ENCODE data around the gene PVALEF.

Gene PVALEF

DNA sequence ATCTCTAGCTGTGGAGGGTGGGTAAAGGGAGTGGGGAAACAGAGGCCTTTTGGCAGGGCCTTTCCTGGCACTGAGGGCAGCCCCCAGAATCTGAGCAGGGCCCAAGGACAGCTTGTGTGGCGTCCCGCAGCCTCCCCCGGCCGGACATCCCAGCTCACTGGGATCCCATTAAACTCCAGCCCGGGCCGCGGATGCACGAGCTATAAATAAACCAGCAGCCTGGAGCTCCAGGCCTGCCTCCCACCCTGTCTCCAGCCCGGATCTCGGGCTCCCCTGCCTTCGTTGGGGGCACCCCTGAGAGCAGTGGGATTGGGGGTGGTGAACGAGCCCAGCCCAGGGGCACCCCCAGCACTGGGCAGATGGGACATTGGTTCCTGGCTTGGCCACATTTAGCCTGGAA lies 14.6 kb downstream of the PVALEF start:
- in situ Hi-C loops (cut with HindIII; ENCODE audit: low sequenced_read_pairs): no loop called here

GRCh38 chr17:81180836-81181810 lies 15.8 kb downstream of the PVALEF start:
- in situ Hi-C loops (cut with HindIII; ENCODE audit: low sequenced_read_pairs): no loop called here

GRCh38 chr17:81181811-81182185 lies 16.5 kb downstream of the PVALEF start:
- in situ Hi-C loops (cut with HindIII; ENCODE audit: low sequenced_read_pairs): no loop called here

- in situ Hi-C loops (cut with HindIII; ENCODE audit: low sequenced_read_pairs): no loop called here
These were observed 17.3 kb downstream of the PVALEF start for GRCh38 chr17:81182596-81182995.

DNA sequence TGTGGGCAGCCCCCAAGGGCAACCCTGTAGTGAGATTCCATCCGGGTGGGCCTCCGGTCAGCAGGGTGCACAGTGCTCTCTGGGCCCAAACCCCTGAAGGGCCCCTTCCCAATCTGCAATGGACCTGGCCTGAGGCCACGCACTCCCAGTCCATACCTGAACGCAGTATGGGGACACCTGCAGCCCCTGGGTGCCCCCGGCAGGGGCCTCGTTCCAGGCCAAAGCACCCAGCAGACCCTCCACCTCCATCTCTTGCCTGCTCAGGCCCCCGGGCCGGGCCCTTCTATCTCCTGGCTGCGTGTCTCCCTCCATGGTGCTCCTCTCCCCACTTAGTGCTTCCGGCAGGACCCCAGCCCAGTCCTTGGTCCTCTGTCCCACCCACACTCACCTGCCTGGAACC lies 18.0 kb downstream of the PVALEF start:
- in situ Hi-C loops (cut with HindIII; ENCODE audit: low sequenced_read_pairs): no loop called here

GRCh38 chr17:81183807-81184206 lies 18.5 kb downstream of the PVALEF start:
- in situ Hi-C loops (cut with HindIII; ENCODE audit: low sequenced_read_pairs): no loop called here

GRCh38 chr17:81184555-81184954 lies 19.2 kb downstream of the PVALEF start:
- in situ Hi-C loops (cut with HindIII; ENCODE audit: low sequenced_read_pairs): no loop called here

- in situ Hi-C loops (cut with HindIII; ENCODE audit: low sequenced_read_pairs): loop anchor here (5.0 kb wide), 1 partner anchor 44 kb away; no protein-coding TSS in a partner anchor
These were observed 20.9 kb downstream of the PVALEF start for GRCh38 chr17:81186203-81186602.

- in situ Hi-C loops (cut with HindIII; ENCODE audit: low sequenced_read_pairs): loop anchor here (5.0 kb wide), 1 partner anchor 45 kb away; no protein-coding TSS in a partner anchor
These were observed 21.8 kb downstream of the PVALEF start for GRCh38 chr17:81187120-81187519.

DNA sequence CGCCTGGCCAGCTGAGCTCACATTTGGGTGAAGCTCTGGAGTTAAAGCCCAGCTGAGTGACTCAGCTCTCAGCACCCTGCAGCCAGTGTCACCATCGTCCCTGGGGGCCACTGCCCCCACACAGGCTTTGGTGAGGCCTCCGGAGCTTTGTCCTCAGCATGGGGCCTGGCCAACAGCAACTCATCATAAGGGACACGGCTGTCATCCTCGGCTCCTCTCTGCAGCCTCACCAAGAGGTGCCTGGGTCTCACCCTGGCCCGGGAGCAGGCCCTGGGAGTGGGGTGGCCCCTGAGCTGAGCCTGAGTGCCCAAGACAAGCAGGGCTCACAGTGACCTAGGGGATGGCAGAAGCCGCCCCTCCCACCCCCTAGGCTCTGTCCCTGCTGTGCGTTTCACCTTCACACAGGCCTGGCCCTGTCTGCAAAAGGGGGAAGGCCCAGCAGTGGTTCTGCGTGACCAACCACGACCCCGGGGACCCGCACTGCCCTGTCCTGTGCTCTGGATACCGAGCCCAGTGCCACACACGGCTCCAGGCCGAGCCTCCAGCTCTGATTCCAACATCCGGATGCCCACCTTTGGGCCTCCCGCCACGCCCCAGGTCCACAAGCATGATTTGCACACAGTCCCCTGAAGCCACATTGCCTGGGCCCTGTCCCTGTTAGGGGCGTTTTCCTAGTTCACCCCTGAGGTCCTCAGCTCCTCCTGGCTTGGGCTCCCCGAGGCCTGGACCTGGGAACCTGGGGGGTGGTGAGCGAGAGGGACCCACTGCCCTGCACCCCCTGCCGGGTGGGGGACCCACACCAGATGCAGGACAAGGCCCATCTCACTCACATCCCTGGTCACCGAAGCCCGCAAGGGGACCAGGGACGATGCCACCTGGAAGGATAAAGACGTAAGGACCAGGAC lies 22.5 kb downstream of the PVALEF start:
- in situ Hi-C loops (cut with HindIII; ENCODE audit: low sequenced_read_pairs): loop anchor here (5.0 kb wide), 1 partner anchor 46 kb away; no protein-coding TSS in a partner anchor

DNA sequence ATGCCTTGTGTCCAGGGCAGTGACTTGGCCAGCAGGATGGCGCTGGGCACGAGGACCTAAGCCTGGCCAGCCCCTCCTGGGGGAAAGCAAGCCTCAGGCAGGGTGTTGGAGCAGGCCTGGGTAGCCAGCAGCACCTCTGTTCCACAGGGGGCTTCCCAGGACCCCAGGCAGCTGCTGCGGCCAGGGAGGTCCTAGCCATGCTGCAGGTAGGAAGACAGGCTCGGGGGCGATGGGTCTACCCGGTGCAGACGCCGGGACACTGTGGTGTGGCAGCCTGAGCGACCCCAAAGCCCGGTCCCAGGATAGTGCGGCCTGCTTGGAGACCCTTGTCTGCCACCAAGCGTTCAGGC lies 23.2 kb downstream of the PVALEF start:
- in situ Hi-C loops (cut with HindIII; ENCODE audit: low sequenced_read_pairs): loop anchor here (5.0 kb wide), 1 partner anchor 46 kb away; no protein-coding TSS in a partner anchor

DNA sequence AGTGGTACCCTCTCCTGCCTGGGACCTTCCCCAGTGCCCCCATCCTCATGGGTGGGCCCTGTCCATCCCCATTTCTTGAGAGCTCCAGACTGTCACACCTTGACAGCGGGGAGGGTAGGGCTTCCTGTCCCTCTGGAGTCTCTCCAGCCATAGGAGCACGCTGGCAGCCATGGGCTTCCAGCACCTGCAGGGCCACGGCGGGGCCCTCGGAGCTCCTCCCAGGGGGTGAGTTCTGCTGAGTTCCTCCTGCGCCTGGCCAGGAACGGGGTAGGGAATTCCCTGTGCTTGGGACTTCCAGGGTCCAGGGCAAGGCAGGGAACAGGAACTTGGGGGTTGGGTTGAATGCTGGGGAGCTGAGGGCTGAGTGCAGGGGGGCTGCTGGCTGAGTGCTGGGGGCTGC lies 23.7 kb downstream of the PVALEF start:
- in situ Hi-C loops (cut with HindIII; ENCODE audit: low sequenced_read_pairs): loop anchor here (5.0 kb wide), 1 partner anchor 47 kb away; no protein-coding TSS in a partner anchor

GRCh38 chr17:81189670-81190530 lies 24.6 kb downstream of the PVALEF start:
- in situ Hi-C loops (cut with HindIII; ENCODE audit: low sequenced_read_pairs): loop anchor here (5.0 kb wide), 1 partner anchor 48 kb away; no protein-coding TSS in a partner anchor

DNA sequence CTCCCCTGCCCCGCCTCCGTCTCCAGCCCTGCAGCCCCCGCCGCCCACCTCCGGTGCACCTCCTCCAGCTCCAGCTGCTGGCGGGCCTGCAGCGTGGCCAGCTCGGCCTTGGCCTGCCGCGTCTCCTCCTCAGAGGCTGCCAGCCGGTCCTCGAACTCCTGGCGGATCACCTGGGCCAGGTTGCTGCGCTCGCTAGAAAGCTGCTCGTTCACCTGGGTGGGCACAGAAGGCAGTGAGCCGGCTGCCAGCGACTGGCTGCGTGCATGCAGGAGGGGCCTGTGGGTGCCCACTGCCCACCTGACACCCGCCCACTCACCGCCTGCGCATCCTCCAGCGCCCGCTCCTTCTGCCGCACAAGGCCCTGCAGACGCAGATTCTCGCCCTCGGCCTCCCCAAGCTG lies 25.3 kb downstream of the PVALEF start:
- in situ Hi-C loops (cut with HindIII; ENCODE audit: low sequenced_read_pairs): no loop called here

GRCh38 chr17:81191116-81191515 lies 25.8 kb downstream of the PVALEF start:
- in situ Hi-C loops (cut with HindIII; ENCODE audit: low sequenced_read_pairs): no loop called here

DNA sequence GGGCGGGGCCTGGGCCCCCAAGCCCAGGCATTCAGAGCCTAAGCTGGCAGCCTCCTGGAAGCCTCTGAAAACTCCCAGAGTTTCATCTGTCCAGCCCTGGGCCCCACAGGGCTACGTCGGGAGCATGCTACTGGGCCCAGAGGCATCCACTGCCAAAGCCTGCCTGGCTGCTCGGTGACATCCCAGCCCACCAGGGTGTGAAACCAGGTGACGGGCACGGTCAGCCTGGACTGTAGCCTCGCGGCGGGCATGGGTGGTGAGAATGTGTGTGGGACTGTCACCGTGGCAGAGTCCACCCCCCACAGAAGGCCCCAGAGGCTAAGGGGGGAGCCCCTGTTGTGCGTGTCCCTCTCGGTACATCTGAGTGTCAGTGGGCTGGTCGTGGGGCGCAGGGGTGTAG lies 26.3 kb downstream of the PVALEF start:
- in situ Hi-C loops (cut with HindIII; ENCODE audit: low sequenced_read_pairs): no loop called here

DNA sequence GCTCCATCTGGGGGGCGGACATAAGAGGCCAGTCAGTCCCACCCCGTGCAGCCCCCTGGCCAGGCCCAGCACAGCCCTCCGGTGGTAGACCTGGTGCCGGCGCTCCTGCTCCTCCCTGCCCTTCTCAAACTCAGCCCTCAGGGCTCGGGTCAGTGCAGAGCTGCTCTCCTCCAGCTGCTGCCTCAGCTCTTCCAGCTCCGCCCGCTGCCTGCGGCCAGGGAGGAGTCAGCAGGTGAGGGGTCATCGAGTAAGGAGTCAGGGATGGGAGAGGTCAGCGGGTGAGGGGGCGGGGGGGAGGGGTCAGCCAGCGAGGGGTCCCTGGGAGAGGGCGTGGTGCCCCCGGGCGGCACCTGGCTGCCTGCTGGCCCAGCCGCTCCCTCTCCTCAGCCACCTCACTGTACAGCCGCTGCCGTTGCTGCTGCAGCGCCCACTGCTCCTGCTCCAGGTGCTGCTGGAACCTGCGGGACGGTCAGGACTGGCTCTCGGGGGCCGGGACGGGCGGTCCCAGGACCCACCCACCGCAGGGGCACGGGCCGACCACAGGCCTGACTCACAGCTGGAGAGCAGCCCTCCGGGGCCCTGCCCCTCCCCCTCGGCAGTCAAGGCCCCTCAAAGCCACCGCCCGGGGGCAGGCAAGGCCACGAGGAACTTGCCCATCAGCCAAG lies 27.2 kb downstream of the PVALEF start:
- in situ Hi-C loops (cut with HindIII; ENCODE audit: low sequenced_read_pairs): no loop called here

- in situ Hi-C loops (cut with HindIII; ENCODE audit: low sequenced_read_pairs): no loop called here
These were observed 27.7 kb downstream of the PVALEF start for GRCh38 chr17:81193051-81193410.

GRCh38 chr17:81193470-81194224 lies 28.3 kb downstream of the PVALEF start:
- in situ Hi-C loops (cut with HindIII; ENCODE audit: low sequenced_read_pairs): no loop called here
